Mononuclear cell (primary cell): ENCODE results near the gene FBXW2. TPM values are rescaled to one million over a fixed set of nuclear protein-coding genes. Genes with fewer than 3 reads are reported as not detected.
"Not testable (repeated sequence)": the region's sequence is repeated elsewhere in the genome, so short reads cannot be mapped to it uniquely, and the experiment has no call there.

ENCODE experiments used
- H3K27me3 ChIP-seq: 2 replicates; pipeline ENCODE4 v1.6.0; 2011; ENCODE audit warnings: low read length, control low read depth; ENCODE audit not compliant: insufficient read depth
- H3K4me1 ChIP-seq: 2 replicates; pipeline ENCODE4 v1.5.1; 2011; ENCODE audit warnings: mild to moderate bottlenecking, low read length, control low read depth; ENCODE audit not compliant: insufficient read depth
- H3K4me3 ChIP-seq: 2 replicates; pipeline ENCODE4 v1.5.1; 2011; ENCODE audit warnings: mild to moderate bottlenecking, low read length, moderate library complexity
- H3K9me3 ChIP-seq: 2 replicates; pipeline ENCODE4 v1.5.1; 2011; ENCODE audit warnings: low read depth, mild to moderate bottlenecking, control low read depth, low read length
- total RNA-seq: library from RNA; depleted of rRNA; stranded (reverse); fragments of >200 nt; gene quantifications from one replicate; pipeline ENCODE4 v1.2.3, GENCODE V29; 2012

FBXW2 gene
- total RNA-seq, 1 donor, result 27.8 TPM

DNA sequence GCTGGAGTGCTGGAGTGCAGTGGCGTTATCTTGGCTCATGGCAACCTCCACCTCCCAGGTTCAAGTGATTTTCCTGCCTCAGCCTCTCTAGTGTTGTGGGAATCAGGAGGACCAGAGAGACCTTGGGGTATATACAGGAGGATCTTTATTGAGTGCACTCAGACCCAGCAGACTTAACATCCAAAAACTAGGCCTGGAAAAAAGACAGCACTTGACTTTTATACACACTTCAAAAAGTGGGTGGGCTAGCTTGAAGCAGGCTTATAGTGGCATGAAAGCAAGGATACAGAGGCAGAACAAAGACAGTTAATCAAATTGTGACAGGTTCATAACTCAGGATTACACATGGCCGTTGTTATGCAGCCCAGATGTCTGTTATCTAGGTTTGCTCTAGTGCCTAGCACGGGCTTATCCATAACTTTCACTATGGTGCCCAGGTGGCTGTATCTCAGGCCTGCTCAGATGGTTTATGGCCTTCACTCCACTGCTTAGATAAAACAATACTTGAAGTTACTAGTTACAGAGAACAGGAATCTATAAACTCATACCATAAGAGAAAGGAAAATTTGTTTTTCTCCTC lies 11.7 kb upstream of the FBXW2 start:
- peaks cover 20% of the 10 kb centered on the region for H3K9me3 ChIP-seq
- not testable (repeated sequence) for H3K4me1 ChIP-seq, H3K27me3 ChIP-seq, H3K4me3 ChIP-seq

DNA sequence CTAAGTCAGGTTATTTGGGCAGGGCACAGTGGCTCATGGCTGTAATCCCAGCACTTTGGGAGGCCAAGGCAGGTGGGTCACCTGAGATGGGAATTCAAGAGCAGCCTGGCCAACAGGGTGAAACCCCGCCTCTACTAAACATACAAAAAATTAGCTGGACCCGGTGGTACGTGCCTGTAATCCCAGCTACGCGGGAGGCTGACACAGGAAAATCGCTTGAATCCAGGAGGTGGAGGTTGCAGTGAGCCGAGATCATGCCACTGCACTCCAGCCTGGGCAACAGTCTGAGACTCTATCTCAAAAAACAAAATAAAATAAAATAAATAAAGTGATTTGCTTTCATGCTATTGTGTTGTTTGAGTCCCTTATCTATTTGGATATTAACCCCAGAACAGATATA lies 8.2 kb upstream of the FBXW2 start:
- H3K9me3 ChIP-seq, result no peaks in the 10 kb centered on the region

DNA sequence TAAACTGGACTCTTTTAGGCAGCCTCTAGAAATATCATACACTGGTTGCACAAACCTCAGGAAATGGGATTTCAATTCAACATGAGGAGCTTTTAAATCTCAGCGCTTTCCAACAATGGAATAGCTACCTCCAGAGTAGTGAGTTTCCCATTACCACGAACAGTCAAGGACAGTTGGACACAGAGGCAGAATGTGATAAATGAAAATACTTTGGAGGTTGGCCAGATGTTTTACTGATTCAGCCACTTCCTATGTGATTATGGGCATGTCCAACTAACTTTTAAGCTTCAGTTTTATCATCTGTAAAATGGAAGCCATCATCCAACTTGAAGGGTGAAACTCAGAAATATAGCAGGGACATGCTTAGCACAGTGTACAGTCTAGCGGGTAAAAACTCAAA lies 2.1 kb downstream of the FBXW2 start:
- Histone ChIP-seq H3K4me3 (no peak overlapping the region), H3K27me3 (no peaks in the 10 kb centered on the region), H3K9me3 (no peaks in the 10 kb centered on the region), H3K4me1 (peaks cover 39% of the 10 kb centered on the region)

More for the DNA sequence above, 8.2 kb upstream of the FBXW2 start:
- H3K4me1 ChIP-seq, result no peaks in the 10 kb centered on the region
- no peaks in the 10 kb centered on the region for H3K27me3 ChIP-seq
- no peak overlapping the region for H3K4me3 ChIP-seq

- Histone ChIP-seq H3K27me3 (no peaks in the 10 kb centered on the region), H3K9me3 (no peaks in the 10 kb centered on the region), H3K4me3 (no peak overlapping the region), H3K4me1 (peaks cover 56% of the 10 kb centered on the region)
Measured at GRCh38 chr9:120787933-120788332, 5.3 kb downstream of the FBXW2 start.

- Histone ChIP-seq H3K4me3 (no peak overlapping the region), H3K27me3 (no peaks in the 10 kb centered on the region), H3K4me1 (peaks cover 47% of the 10 kb centered on the region), H3K9me3 (no peaks in the 10 kb centered on the region)
Measured at GRCh38 chr9:120783602-120784047, 9.6 kb downstream of the FBXW2 start.

- no peaks in the 10 kb centered on the region for H3K9me3 ChIP-seq
- H3K4me3 ChIP-seq, result no peak overlapping the region
- peaks cover 37% of the 10 kb centered on the region for H3K4me1 ChIP-seq
- H3K27me3 ChIP-seq, result no peaks in the 10 kb centered on the region
Measured at GRCh38 chr9:120781236-120781635, 12.0 kb downstream of the FBXW2 start.

- Histone ChIP-seq H3K4me1 (peaks cover 34% of the 10 kb centered on the region), H3K9me3 (no peaks in the 10 kb centered on the region), H3K27me3 (no peaks in the 10 kb centered on the region), H3K4me3 (no peak overlapping the region)
Measured at GRCh38 chr9:120780367-120780766, 12.8 kb downstream of the FBXW2 start.

GRCh38 chr9:120779227-120779626 lies 14.0 kb downstream of the FBXW2 start:
- H3K4me1 ChIP-seq, result peaks cover 24% of the 10 kb centered on the region
- no peaks in the 10 kb centered on the region for H3K27me3 ChIP-seq
- H3K4me3 ChIP-seq, result no peak overlapping the region
- no peaks in the 10 kb centered on the region for H3K9me3 ChIP-seq

DNA sequence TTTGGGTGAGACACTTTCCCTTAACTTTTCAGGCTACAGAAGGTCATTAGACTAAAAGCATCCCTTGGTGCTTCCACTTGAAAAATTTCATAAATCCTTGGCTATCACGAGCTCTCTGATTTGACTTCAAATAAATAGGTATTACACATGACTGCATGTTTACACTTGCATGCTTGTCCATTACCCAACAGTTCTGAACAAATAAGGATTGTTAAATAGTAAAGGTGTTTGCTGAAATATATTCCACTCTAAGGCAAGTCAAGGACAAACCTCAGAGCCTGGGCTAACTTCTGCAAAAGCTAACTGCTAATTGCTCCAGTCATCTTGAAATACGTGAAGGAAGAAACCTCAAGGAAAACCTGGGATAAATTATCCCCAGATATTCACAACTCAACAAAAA lies 14.5 kb downstream of the FBXW2 start:
- no peaks in the 10 kb centered on the region for H3K27me3 ChIP-seq
- H3K9me3 ChIP-seq, result no peaks in the 10 kb centered on the region
- H3K4me3 ChIP-seq, result no peak overlapping the region
- peaks cover 19% of the 10 kb centered on the region for H3K4me1 ChIP-seq

GRCh38 chr9:120777229-120777628 lies 16.0 kb downstream of the FBXW2 start:
- Histone ChIP-seq H3K27me3 (no peaks in the 10 kb centered on the region), H3K4me3 (no peak overlapping the region), H3K9me3 (no peaks in the 10 kb centered on the region), H3K4me1 (peaks cover 7% of the 10 kb centered on the region)

DNA sequence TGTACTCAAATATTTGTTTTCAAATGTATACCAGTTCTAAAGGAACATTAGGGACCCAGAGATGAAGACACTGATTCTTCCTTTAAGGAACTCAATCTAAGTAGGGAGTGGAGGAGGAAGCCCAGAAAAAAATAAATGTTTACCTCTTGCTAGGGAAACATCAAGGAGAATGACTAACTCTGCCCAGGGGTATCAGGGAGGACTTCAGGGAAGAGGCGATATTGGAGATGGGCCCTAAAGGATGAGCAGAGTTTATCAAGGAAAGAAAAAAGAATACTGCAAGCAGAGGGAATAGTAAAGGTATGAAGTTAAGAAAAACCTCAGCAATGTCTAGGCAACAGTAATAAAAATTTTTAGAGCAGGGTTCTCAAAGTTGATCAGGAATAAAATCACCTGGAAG lies 16.4 kb downstream of the FBXW2 start:
- Histone ChIP-seq H3K27me3 (no peaks in the 10 kb centered on the region), H3K4me3 (no peak overlapping the region), H3K9me3 (no peaks in the 10 kb centered on the region), H3K4me1 (peaks cover 6% of the 10 kb centered on the region)

- Histone ChIP-seq H3K27me3 (no peaks in the 10 kb centered on the region), H3K4me1 (peaks cover 9% of the 10 kb centered on the region), H3K9me3 (no peaks in the 10 kb centered on the region), H3K4me3 (no peak overlapping the region)
Measured at GRCh38 chr9:120775859-120776258, 17.4 kb downstream of the FBXW2 start.

DNA sequence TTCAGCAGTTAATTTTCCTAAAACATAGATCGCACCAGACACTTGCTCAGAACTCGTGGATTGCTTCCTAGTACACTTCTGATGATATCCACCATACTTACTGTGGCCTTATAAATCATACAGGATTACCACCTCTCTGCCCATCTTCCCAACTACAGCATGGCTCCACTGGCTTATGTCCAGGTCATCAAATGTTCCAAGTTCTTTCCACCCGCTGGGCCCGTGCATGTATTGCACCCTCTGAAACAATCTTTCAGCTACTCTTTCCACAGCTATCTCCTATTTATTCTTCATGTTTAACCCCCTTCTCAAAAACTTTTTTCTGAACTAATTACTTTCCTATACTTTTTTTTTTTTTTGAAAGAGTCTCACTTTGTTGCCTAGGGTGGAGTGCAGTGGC lies 18.5 kb downstream of the FBXW2 start:
- no peaks in the 10 kb centered on the region for H3K27me3 ChIP-seq
- no peaks in the 10 kb centered on the region for H3K9me3 ChIP-seq
- peaks cover 6% of the 10 kb centered on the region for H3K4me1 ChIP-seq
- no peak overlapping the region for H3K4me3 ChIP-seq

- no peaks in the 10 kb centered on the region for H3K9me3 ChIP-seq
- no peaks in the 10 kb centered on the region for H3K27me3 ChIP-seq
- H3K4me3 ChIP-seq, result no peak overlapping the region
- H3K4me1 ChIP-seq, result peaks cover 6% of the 10 kb centered on the region
Measured at GRCh38 chr9:120773256-120773655, 20.0 kb downstream of the FBXW2 start.

GRCh38 chr9:120770931-120771330 lies 22.3 kb downstream of the FBXW2 start:
- Histone ChIP-seq H3K4me1 (peaks cover 6% of the 10 kb centered on the region), H3K9me3 (no peaks in the 10 kb centered on the region), H3K27me3 (no peaks in the 10 kb centered on the region), H3K4me3 (no peak overlapping the region)

DNA sequence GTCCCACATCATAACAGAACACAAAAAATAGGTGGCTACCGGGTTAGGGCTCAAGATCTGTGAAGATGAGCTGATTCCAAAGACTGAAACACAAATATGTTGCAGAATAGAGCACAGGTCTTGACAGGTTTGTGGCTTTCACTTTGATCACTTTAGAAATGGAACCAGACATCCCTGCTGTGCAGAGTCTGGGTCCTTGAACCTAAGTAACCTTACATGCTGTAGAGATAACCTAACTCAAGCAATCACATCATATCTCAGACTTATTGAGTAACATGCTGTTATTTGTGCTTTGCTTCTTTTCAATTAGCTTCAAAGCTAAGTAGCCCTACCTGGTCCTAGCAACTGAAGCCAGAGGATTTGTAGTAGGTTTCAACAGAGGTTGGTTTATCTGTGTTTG lies 24.3 kb downstream of the FBXW2 start:
- Histone ChIP-seq H3K4me3 (no peak overlapping the region), H3K4me1 (peaks cover 6% of the 10 kb centered on the region), H3K27me3 (no peaks in the 10 kb centered on the region)

More for the DNA sequence above, 24.3 kb downstream of the FBXW2 start:
- H3K9me3 ChIP-seq, result no peaks in the 10 kb centered on the region
